ENCODE measurements around the gene VEGFC. TPM values are rescaled to one million over a fixed set of nuclear protein-coding genes. Genes with fewer than 3 reads are reported as not detected.

VEGFC gene, protein sequence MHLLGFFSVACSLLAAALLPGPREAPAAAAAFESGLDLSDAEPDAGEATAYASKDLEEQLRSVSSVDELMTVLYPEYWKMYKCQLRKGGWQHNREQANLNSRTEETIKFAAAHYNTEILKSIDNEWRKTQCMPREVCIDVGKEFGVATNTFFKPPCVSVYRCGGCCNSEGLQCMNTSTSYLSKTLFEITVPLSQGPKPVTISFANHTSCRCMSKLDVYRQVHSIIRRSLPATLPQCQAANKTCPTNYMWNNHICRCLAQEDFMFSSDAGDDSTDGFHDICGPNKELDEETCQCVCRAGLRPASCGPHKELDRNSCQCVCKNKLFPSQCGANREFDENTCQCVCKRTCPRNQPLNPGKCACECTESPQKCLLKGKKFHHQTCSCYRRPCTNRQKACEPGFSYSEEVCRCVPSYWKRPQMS
- total RNA-seq (2022; extraction: Qiagen RNA extraction): 14.7 to 17.1 TPM (median 15.2 TPM) in 5 replicates

DNA sequence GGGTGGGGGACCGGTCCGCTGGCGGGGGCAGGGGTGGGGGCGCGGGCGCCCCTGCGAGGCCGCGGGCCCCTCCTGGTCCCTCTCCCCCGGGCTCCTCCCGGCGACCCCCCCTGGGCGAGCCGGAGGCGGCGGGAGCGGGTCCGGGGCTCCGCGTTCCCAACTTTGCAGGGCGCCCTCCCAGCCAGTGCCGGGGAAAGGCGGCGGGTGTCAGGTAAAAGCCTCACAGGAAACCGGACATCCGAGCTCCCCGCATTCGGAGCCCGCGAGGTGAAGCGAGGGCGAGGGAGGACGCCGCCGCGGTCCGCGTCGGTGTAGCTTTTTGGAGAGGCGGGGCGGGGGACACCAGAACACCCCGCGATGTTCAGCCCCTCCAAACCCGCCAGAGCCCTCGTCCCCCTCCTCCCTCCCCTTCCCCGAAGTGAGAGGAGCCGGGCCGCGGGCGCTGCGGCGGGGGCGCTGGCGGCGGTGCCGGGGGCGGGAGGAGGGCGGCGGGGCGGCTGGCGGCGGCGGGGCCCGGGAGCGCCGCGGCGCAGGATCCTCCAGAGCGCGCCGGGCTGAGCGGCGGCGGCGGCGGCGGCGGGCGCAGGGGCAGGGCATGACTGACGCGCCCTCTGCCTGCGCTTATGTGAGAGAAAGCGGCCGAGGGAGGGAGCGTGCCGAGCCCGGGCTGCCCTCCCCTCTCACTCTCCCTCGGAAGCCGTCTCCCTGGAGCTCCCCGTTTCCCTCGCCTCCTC lies at the start of gene VEGFC:
TSS of gene VEGFC (minus strand) at position 597 of the 734 bp plus-strand sequence. CDS start 611 bp downstream, outside the sequence.

Measured in A549 treated with CORT108297 at 1 μM for 4 hours (cell line).